Smooth muscle cell (in vitro differentiated cells): ENCODE results near the gene RIOK2. TPM values are rescaled to one million over a fixed set of nuclear protein-coding genes. Genes with fewer than 3 reads are reported as not detected.

Experiments used
- DNase-seq: peaks from one replicate; lab custom pipeline; 2025; ENCODE audit not compliant: unreplicated experiment; lab: John Stamatoyannopoulos, UW
- H2AFZ ChIP-seq: fragments of 200-600 bp; sonication (generic); 2 replicates; pipeline ENCODE4 v1.6.0; 2016; ENCODE audit warnings: antibody characterized with exemption, low read depth, mild to moderate bottlenecking
- H3F3A ChIP-seq: fragments of 200-600 bp; sonication (generic); 2 replicates; pipeline ENCODE4 v1.6.0; 2017; ENCODE audit warnings: antibody characterized with exemption, low read depth
- H3K27ac ChIP-seq: fragments of 200-600 bp; sonication (generic); 2 replicates; pipeline ENCODE4 v1.5.1; 2016; ENCODE audit warnings: low read depth, mild to moderate bottlenecking
- H3K27me3 ChIP-seq: fragments of 200-600 bp; sonication (generic); 2 replicates; pipeline ENCODE4 v1.6.1; 2016; ENCODE audit warnings: low read depth, mild to moderate bottlenecking
- H3K36me3 ChIP-seq: fragments of 200-600 bp; sonication (generic); 2 replicates; pipeline ENCODE4 v1.5.1; 2016; ENCODE audit warnings: low read depth
- H3K4me1 ChIP-seq: fragments of 200-600 bp; sonication (generic); 2 replicates; pipeline ENCODE4 v1.5.1; 2016; ENCODE audit warnings: low read depth
- H3K4me2 ChIP-seq: fragments of 200-600 bp; sonication (generic); 2 replicates; pipeline ENCODE4 v1.6.0; 2016; ENCODE audit warnings: mild to moderate bottlenecking
- H3K4me3 ChIP-seq: fragments of 200-600 bp; sonication (generic); 2 replicates; pipeline ENCODE4 v1.5.1; 2016; ENCODE audit warnings: mild to moderate bottlenecking
- H3K79me2 ChIP-seq: fragments of 200-600 bp; sonication (generic); 2 replicates; pipeline ENCODE4 v1.6.0; 2016; ENCODE audit warnings: low read depth, mild to moderate bottlenecking
- H3K9ac ChIP-seq: fragments of 200-600 bp; sonication (generic); 2 replicates; pipeline ENCODE4 v1.6.0; 2016; ENCODE audit warnings: low read depth
- H3K9me3 ChIP-seq: fragments of 200-600 bp; sonication (generic); replicated peaks from 2 replicates; pipeline ENCODE4 v1.5.1; 2016; ENCODE audit warnings: low read depth
- H4K20me1 ChIP-seq: fragments of 200-600 bp; sonication (generic); 2 replicates; pipeline ENCODE4 v1.6.0; 2016; ENCODE audit warnings: low read depth
- CTCF ChIP-seq: fragments of 200-600 bp; sonication (generic); IDR thresholded peaks from 2 replicates; pipeline ENCODE4 v1.5.1; 2017; ENCODE audit warnings: borderline replicate concordance, mild to moderate bottlenecking, antibody characterized with exemption; ENCODE audit not compliant: insufficient read depth, poor library complexity, severe bottlenecking
- WGBS: methylation state at CpG from one replicate; pipeline ENCODE4 v1.1.7; 2016; ENCODE audit warnings: low lambda C conversion rate; 5-methylcytosine and 5-hydroxymethylcytosine counted together
- polyA plus RNA-seq: library from polyadenylated mRNA; unstranded; fragments of >200 nt; fragmentation: Nextera tagmentation; extraction: Ambion mirVana; gene quantifications from 2 replicates; pipeline ENCODE4 v1.2.1, GENCODE V29; 2016
- total RNA-seq: library from RNA; depleted of rRNA; stranded (reverse); fragments of >200 nt; gene quantifications from 2 replicates; pipeline ENCODE4 v1.2.3, GENCODE V29; 2014

The RIOK2 gene
- total and polyA plus RNA-seq, 2 experiments from 2014 or later, result 34.3 to 45.6 TPM

- Histone ChIP-seq H3K9ac (no peak overlapping the region), H3K4me3 (no peak overlapping the region), H3K36me3 (peaks cover 32% of the 10 kb centered on the region), H3F3A (peaks cover 4% of the 10 kb centered on the region), H3K27ac (no peak overlapping the region), H4K20me1 (no peaks in the 10 kb centered on the region), H2AFZ (no peak overlapping the region), H3K79me2 (no peaks in the 10 kb centered on the region), H3K4me1 (no peaks in the 10 kb centered on the region), H3K4me2 (no peak overlapping the region), H3K9me3 (no peaks in the 10 kb centered on the region), H3K27me3 (no peaks in the 10 kb centered on the region)
- DNase-seq, result no peak
- TF ChIP-seq CTCF, result no peak
These were observed 10.8 kb downstream of the RIOK2 start for GRCh38 chr5:97172227-97172626.

GRCh38 chr5:97171703-97172102, 11.3 kb downstream of the RIOK2 start:
- peaks cover 31% of the 10 kb centered on the region for H3K36me3 ChIP-seq
- 96% methylated on average over 3 of the region's 3 CpGs for WGBS

GRCh38 chr5:97167435-97167834, 15.6 kb downstream of the RIOK2 start:
- Histone ChIP-seq H3K27ac (no peak overlapping the region), H3K4me2 (no peak overlapping the region), H3K4me1 (no peaks in the 10 kb centered on the region), H3F3A (peaks cover 12% of the 10 kb centered on the region), H3K79me2 (no peaks in the 10 kb centered on the region), H2AFZ (no peak overlapping the region), H3K4me3 (no peak overlapping the region), H3K27me3 (no peaks in the 10 kb centered on the region), H3K9me3 (no peaks in the 10 kb centered on the region), H3K9ac (no peak overlapping the region), H3K36me3 (peaks cover 21% of the 10 kb centered on the region), H4K20me1 (peaks cover 4% of the 10 kb centered on the region)
- DNase-seq, result no peak
- no peak for TF ChIP-seq CTCF
- 89% methylated on average over 6 of the region's 6 CpGs for WGBS

More at GRCh38 chr5:97171703-97172102, 11.3 kb downstream of the RIOK2 start:
- no peak overlapping the region for H2AFZ ChIP-seq
- H3F3A ChIP-seq, result peaks cover 4% of the 10 kb centered on the region
- H3K27me3 ChIP-seq, result no peaks in the 10 kb centered on the region
- no peaks in the 10 kb centered on the region for H4K20me1 ChIP-seq
- no peaks in the 10 kb centered on the region for H3K4me1 ChIP-seq
- H3K4me2 ChIP-seq, result no peak overlapping the region
- no peak for TF ChIP-seq CTCF
- no peaks in the 10 kb centered on the region for H3K9me3 ChIP-seq
- no peak overlapping the region for H3K4me3 ChIP-seq
- DNase-seq, result no peak
- H3K79me2 ChIP-seq, result no peaks in the 10 kb centered on the region
- no peak overlapping the region for H3K9ac ChIP-seq
- H3K27ac ChIP-seq, result no peak overlapping the region

GRCh38 chr5:97165726-97166125, 17.3 kb downstream of the RIOK2 start:
- no peak for TF ChIP-seq CTCF
- H3K27ac ChIP-seq, result peak overlapping the region; percentile 16
- no peaks in the 10 kb centered on the region for H3K27me3 ChIP-seq
- peaks cover 12% of the 10 kb centered on the region for H3F3A ChIP-seq
- H3K4me3 ChIP-seq, result no peak overlapping the region
- H3K9ac ChIP-seq, result no peak overlapping the region
- WGBS, result 94% methylated on average over 1 of the region's 1 CpG
- H3K79me2 ChIP-seq, result no peaks in the 10 kb centered on the region
- no peaks in the 10 kb centered on the region for H3K9me3 ChIP-seq
- peaks cover 24% of the 10 kb centered on the region for H3K36me3 ChIP-seq
- peaks cover 10% of the 10 kb centered on the region for H4K20me1 ChIP-seq
- H2AFZ ChIP-seq, result no peak overlapping the region
- DNase-seq, result no peak
- H3K4me1 ChIP-seq, result no peaks in the 10 kb centered on the region
- no peak overlapping the region for H3K4me2 ChIP-seq
